ENCODE results near the gene CHIT1. TPM values are rescaled to one million over a fixed set of nuclear protein-coding genes. Genes with fewer than 3 reads are reported as not detected.

The CHIT1 gene
- total and polyA plus RNA-seq, 2 of the 8 experiments (the other 6 are each of a cell fraction or from before 2014, with no cell fraction given), result not detected

DNA sequence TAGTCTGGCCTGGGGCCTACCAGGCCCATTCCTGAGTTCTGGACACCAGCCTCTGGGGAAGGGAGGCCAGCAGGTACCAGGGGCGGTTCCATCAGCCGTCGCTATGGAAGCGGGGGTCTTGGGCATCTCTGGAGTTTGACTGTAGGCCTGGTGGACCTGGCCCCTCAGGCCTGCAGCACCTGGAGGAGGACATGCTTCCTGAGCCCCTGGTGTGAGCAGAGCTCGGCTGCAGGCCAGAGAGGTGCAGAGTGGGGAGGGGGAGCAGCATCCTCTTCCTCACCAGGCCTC, 61.6 kb downstream of the CHIT1 start (continued):
- no peak for TF ChIP-seq RXRA (IDR thresholded peaks at IDR 0.05; ENCODE audit: insufficient read depth, low read depth, low read length)

Measured in H1 (cell line).